HEK293 (cell line): ENCODE measurements around the gene METTL26.

ENCODE experiments used
- HOXC10 ChIP-seq: sonication (generic); formaldehyde crosslinking; IDR thresholded peaks from 2 replicates; pipeline ENCODE4 v1.8.1; 2023; ENCODE audit warnings: mild to moderate bottlenecking, missing genetic modification reagents
- KLF10 ChIP-seq: fragments of 450-650 bp; IDR thresholded peaks from 2 replicates; pipeline ENCODE4 v1.5.1; 2018; ENCODE audit warnings: missing biosample characterization, mild to moderate bottlenecking, missing genetic modification characterization
- KLF8 ChIP-seq: fragments of 450-650 bp; formaldehyde crosslinking; IDR thresholded peaks from 2 replicates; pipeline ENCODE4 v1.5.1; 2016; ENCODE audit warnings: missing biosample characterization, missing genetic modification characterization
- KLF9 ChIP-seq: fragments of 450-650 bp; formaldehyde crosslinking; IDR thresholded peaks from 2 replicates; pipeline ENCODE4 v1.5.1; 2016; ENCODE audit warnings: missing biosample characterization, missing genetic modification characterization, low read depth
- MYNN ChIP-seq: fragments of 450-650 bp; formaldehyde crosslinking; IDR thresholded peaks from 2 replicates; pipeline ENCODE4 v1.5.1; 2016; ENCODE audit warnings: missing biosample characterization, missing genetic modification characterization, borderline replicate concordance
- OVOL3 ChIP-seq: fragments of 450-650 bp; formaldehyde crosslinking; IDR thresholded peaks from 2 replicates; pipeline ENCODE4 v1.5.1; 2016; ENCODE audit warnings: missing biosample characterization, missing genetic modification characterization
- SP3 ChIP-seq: fragments of 450-650 bp; formaldehyde crosslinking; IDR thresholded peaks from 2 replicates; pipeline ENCODE4 v1.5.1; 2016; ENCODE audit warnings: missing biosample characterization, missing genetic modification characterization
- ZFP37 ChIP-seq: fragments of 450-650 bp; formaldehyde crosslinking; IDR thresholded peaks from 2 replicates; pipeline ENCODE4 v1.5.1; 2016; ENCODE audit warnings: missing biosample characterization, missing genetic modification characterization
- ZNF112 ChIP-seq: fragments of 450-650 bp; formaldehyde crosslinking; IDR thresholded peaks from 2 replicates; pipeline ENCODE4 v1.5.0; 2017; ENCODE audit warnings: missing biosample characterization, missing genetic modification characterization
- ZNF184 ChIP-seq: fragments of 450-650 bp; IDR thresholded peaks from 2 replicates; pipeline ENCODE4 v1.5.1; 2018; ENCODE audit warnings: missing biosample characterization, mild to moderate bottlenecking, missing genetic modification characterization
- ZNF223 ChIP-seq: fragments of 450-650 bp; formaldehyde crosslinking; IDR thresholded peaks from 2 replicates; pipeline ENCODE4 v1.5.1; 2016; ENCODE audit warnings: missing biosample characterization, missing genetic modification characterization
- ZNF24 ChIP-seq: fragments of 450-650 bp; formaldehyde crosslinking; IDR thresholded peaks from 2 replicates; pipeline ENCODE4 v1.5.1; 2016; ENCODE audit warnings: missing biosample characterization, missing genetic modification characterization
- ZNF501 ChIP-seq: fragments of 450-650 bp; formaldehyde crosslinking; IDR thresholded peaks from 2 replicates; pipeline ENCODE4 v1.5.1; 2016; ENCODE audit warnings: missing biosample characterization, missing genetic modification characterization
- ZNF521 ChIP-seq: fragments of 450-650 bp; formaldehyde crosslinking; IDR thresholded peaks from 2 replicates; pipeline ENCODE4 v1.5.1; 2017; ENCODE audit warnings: missing biosample characterization, mild to moderate bottlenecking, missing genetic modification characterization
- ZNF585B ChIP-seq: fragments of 450-650 bp; formaldehyde crosslinking; IDR thresholded peaks from 2 replicates; pipeline ENCODE4 v1.5.1; 2016; ENCODE audit warnings: missing biosample characterization, missing genetic modification characterization
- ZNF629 ChIP-seq: fragments of 450-650 bp; formaldehyde crosslinking; IDR thresholded peaks from 2 replicates; pipeline ENCODE4 v1.5.1; 2017; ENCODE audit warnings: missing biosample characterization, missing genetic modification characterization
- ZNF654 ChIP-seq: fragments of 450-650 bp; formaldehyde crosslinking; IDR thresholded peaks from 2 replicates; pipeline ENCODE4 v1.5.1; 2016; ENCODE audit warnings: low read depth, missing biosample characterization, missing genetic modification characterization
- TF ChIP-seq, protein P1 (sequence below): fragments of 450-650 bp; formaldehyde crosslinking; IDR thresholded peaks from 2 replicates; pipeline ENCODE4 v1.5.1; 2017; ENCODE audit warnings: missing biosample characterization, missing genetic modification characterization
- TF ChIP-seq, protein P2 (sequence below): fragments of 450-650 bp; formaldehyde crosslinking; IDR thresholded peaks from 2 replicates; pipeline ENCODE4 v1.5.1; 2016; ENCODE audit warnings: missing biosample characterization, missing genetic modification characterization
- TF ChIP-seq, protein P3 (sequence below): fragments of 450-650 bp; formaldehyde crosslinking; IDR thresholded peaks from 2 replicates; pipeline ENCODE4 v1.5.1; 2016; ENCODE audit warnings: missing biosample characterization, missing genetic modification characterization
- TF ChIP-seq, protein P4 (sequence below): fragments of 450-650 bp; formaldehyde crosslinking; IDR thresholded peaks from 2 replicates; pipeline ENCODE4 v1.5.1; 2016; ENCODE audit warnings: missing biosample characterization, missing genetic modification characterization
- TF ChIP-seq, protein P5 (sequence below): fragments of 450-650 bp; formaldehyde crosslinking; IDR thresholded peaks from 2 replicates; pipeline ENCODE4 v1.5.1; 2017; ENCODE audit warnings: missing biosample characterization, missing genetic modification characterization
- TF ChIP-seq, protein P6 (sequence below): fragments of 450-650 bp; formaldehyde crosslinking; IDR thresholded peaks from 2 replicates; pipeline ENCODE4 v1.5.1; 2016; ENCODE audit warnings: missing biosample characterization, missing genetic modification characterization

METTL26 gene

DNA sequence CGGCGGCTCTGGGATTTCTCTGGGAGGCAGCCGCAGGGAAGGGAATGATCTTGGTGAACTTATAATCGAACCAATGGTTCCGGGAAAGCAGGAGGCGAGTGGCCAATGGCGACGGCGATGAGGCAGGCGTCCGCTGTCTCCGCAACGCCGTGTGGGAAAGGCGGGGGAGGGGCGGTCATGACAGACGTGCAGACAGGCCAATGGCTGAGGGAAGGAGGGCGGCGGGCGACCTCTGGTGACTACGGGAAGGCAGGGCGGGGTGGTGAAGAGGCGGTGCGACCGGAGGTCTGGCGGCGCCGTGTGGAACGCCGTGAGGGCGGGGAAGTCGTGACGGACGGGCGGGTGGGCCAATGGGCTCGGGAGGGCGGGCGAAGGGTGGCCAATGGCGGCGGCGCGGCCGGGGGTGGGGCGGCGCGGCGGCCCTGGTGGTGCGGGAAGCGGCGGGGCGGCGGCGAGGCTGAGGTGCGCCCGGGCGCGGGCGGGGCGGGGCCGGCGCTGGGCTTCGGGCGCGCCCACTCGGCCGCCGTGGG lies 46.4 kb downstream of the METTL26 start, which contains the start of gene RAB40C (continued):
- TF ChIP-seq, protein P1, sequence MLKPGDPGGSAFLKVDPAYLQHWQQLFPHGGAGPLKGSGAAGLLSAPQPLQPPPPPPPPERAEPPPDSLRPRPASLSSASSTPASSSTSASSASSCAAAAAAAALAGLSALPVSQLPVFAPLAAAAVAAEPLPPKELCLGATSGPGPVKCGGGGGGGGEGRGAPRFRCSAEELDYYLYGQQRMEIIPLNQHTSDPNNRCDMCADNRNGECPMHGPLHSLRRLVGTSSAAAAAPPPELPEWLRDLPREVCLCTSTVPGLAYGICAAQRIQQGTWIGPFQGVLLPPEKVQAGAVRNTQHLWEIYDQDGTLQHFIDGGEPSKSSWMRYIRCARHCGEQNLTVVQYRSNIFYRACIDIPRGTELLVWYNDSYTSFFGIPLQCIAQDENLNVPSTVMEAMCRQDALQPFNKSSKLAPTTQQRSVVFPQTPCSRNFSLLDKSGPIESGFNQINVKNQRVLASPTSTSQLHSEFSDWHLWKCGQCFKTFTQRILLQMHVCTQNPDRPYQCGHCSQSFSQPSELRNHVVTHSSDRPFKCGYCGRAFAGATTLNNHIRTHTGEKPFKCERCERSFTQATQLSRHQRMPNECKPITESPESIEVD (tag by site-specific recombination): no peak
- TF ChIP-seq KLF10 (tag by site-specific recombination) (peak; percentile 83), ZNF585B (tag by site-specific recombination) (no peak), ZNF521 (no peak), ZNF184 (tag by site-specific recombination) (no peak), MYNN (tag by site-specific recombination) (no peak), KLF8 (tag by site-specific recombination) (peak; percentile 97), ZNF654 (no peak), ZNF24 (no peak), SP3 (tag by site-specific recombination) (peak; percentile 95), ZNF112 (tag by site-specific recombination) (no peak), KLF9 (peak; percentile 81), ZNF629 (tag by site-specific recombination) (peak; percentile 28; the same call in 1 of the 2 replicates), HOXC10 (CRISPR knock-in tag) (no peak), ZNF501 (tag by site-specific recombination) (0 out of 2 replicates have a peak, but pooled peaks have one; percentile 4), ZNF223 (tag by site-specific recombination) (no peak), OVOL3 (tag by site-specific recombination) (no peak), ZFP37 (tag by site-specific recombination) (no peak)
- TF ChIP-seq, protein P2, sequence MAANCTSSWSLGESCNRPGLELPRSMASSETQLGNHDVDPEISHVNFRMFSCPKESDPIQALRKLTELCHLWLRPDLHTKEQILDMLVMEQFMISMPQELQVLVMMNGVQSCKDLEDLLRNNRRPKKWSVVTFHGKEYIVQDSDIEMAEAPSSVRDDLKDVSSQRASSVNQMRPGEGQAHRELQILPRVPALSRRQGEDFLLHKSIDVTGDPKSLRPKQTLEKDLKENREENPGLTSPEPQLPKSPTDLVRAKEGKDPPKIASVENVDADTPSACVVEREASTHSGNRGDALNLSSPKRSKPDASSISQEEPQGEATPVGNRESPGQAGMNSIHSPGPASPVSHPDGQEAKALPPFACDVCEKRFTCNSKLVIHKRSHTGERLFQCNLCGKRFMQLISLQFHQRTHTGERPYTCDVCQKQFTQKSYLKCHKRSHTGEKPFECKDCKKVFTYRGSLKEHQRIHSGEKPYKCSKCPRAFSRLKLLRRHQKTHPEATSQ (tag by site-specific recombination): no peak
- TF ChIP-seq, protein P3, sequence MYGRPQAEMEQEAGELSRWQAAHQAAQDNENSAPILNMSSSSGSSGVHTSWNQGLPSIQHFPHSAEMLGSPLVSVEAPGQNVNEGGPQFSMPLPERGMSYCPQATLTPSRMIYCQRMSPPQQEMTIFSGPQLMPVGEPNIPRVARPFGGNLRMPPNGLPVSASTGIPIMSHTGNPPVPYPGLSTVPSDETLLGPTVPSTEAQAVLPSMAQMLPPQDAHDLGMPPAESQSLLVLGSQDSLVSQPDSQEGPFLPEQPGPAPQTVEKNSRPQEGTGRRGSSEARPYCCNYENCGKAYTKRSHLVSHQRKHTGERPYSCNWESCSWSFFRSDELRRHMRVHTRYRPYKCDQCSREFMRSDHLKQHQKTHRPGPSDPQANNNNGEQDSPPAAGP (tag by site-specific recombination): peak; percentile 53
- TF ChIP-seq, protein P4, sequence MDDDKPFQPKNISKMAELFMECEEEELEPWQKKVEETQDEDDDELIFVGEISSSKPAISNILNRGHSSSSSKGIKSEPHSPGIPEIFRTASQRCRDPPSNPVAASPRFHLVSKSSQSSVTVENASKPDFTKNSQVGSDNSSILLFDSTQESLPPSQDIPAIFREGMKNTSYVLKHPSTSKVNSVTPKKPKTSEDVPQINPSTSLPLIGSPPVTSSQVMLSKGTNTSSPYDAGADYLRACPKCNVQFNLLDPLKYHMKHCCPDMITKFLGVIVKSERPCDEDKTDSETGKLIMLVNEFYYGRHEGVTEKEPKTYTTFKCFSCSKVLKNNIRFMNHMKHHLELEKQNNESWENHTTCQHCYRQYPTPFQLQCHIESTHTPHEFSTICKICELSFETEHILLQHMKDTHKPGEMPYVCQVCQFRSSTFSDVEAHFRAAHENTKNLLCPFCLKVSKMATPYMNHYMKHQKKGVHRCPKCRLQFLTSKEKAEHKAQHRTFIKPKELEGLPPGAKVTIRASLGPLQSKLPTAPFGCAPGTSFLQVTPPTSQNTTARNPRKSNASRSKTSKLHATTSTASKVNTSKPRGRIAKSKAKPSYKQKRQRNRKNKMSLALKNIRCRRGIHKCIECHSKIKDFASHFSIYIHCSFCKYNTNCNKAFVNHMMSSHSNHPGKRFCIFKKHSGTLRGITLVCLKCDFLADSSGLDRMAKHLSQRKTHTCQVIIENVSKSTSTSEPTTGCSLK: no peak
- TF ChIP-seq, protein P5, sequence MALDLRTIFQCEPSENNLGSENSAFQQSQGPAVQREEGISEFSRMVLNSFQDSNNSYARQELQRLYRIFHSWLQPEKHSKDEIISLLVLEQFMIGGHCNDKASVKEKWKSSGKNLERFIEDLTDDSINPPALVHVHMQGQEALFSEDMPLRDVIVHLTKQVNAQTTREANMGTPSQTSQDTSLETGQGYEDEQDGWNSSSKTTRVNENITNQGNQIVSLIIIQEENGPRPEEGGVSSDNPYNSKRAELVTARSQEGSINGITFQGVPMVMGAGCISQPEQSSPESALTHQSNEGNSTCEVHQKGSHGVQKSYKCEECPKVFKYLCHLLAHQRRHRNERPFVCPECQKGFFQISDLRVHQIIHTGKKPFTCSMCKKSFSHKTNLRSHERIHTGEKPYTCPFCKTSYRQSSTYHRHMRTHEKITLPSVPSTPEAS: no peak
- TF ChIP-seq, protein P6, sequence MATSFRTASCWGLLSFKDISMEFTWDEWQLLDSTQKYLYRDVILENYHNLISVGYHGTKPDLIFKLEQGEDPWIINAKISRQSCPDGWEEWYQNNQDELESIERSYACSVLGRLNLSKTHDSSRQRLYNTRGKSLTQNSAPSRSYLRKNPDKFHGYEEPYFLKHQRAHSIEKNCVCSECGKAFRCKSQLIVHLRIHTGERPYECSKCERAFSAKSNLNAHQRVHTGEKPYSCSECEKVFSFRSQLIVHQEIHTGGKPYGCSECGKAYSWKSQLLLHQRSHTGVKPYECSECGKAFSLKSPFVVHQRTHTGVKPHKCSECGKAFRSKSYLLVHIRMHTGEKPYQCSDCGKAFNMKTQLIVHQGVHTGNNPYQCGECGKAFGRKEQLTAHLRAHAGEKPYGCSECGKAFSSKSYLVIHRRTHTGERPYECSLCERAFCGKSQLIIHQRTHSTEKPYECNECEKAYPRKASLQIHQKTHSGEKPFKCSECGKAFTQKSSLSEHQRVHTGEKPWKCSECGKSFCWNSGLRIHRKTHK (tag by site-specific recombination): no peak
